Endodermal cell (in vitro differentiated cells): ENCODE data around the gene FEZ2. TPM values are rescaled to one million over a fixed set of nuclear protein-coding genes. Genes with fewer than 3 reads are reported as not detected.

Experiments
- DNase-seq: peaks from one replicate; pipeline ENCODE4 v3.0.0-alpha.2; 2017
- H3K27ac ChIP-seq: 2 replicates; pipeline ENCODE4 v1.5.1; 2013; ENCODE audit warnings: mild to moderate bottlenecking, low read depth, low read length, moderate library complexity
- H3K27me3 ChIP-seq: 2 replicates; pipeline ENCODE4 v1.6.1; 2013; ENCODE audit warnings: mild to moderate bottlenecking, low read length, moderate library complexity; ENCODE audit not compliant: insufficient read depth, control insufficient read depth, poor library complexity, severe bottlenecking
- H3K36me3 ChIP-seq: 2 replicates; pipeline ENCODE4 v1.7.0; 2013; ENCODE audit warnings: mild to moderate bottlenecking, low read length, moderate library complexity; ENCODE audit not compliant: control insufficient read depth, insufficient read depth
- H3K4me1 ChIP-seq: one replicate; pipeline ENCODE4 v1.7.0; 2013; ENCODE audit warnings: low read length; ENCODE audit not compliant: control insufficient read depth, insufficient read depth
- H3K4me3 ChIP-seq: 2 replicates; pipeline ENCODE4 v1.5.1; 2013; ENCODE audit warnings: mild to moderate bottlenecking, low read length, moderate library complexity
- H3K9ac ChIP-seq: 2 replicates; pipeline ENCODE4 v1.6.1; 2013; ENCODE audit warnings: mild to moderate bottlenecking, low read length, moderate library complexity; ENCODE audit not compliant: poor library complexity, severe bottlenecking; ENCODE audit errors: extremely low read depth
- H3K9me3 ChIP-seq: 2 replicates; pipeline ENCODE4 v1.6.1; 2013; ENCODE audit warnings: mild to moderate bottlenecking, low read length, moderate library complexity; ENCODE audit not compliant: control insufficient read depth
- H3K27ac Mint-ChIP-seq: 2 replicates; pipeline ENCODE4 v1.8.0; 2020; ENCODE audit warnings: mixed read lengths
- H3K27me3 Mint-ChIP-seq: 2 replicates; pipeline ENCODE4 v1.8.0; 2021; ENCODE audit warnings: mild to moderate bottlenecking, mixed read lengths; ENCODE audit not compliant: insufficient read depth
- H3K36me3 Mint-ChIP-seq: 2 replicates; pipeline ENCODE4 v1.8.0; 2020; ENCODE audit warnings: low read depth, mixed read lengths
- H3K4me1 Mint-ChIP-seq: 2 replicates; pipeline ENCODE4 v1.8.0; 2020; ENCODE audit warnings: mixed read lengths
- H3K4me3 Mint-ChIP-seq: 2 replicates; pipeline ENCODE4 v1.8.0; 2020; ENCODE audit warnings: mild to moderate bottlenecking, moderate library complexity, mixed read lengths
- H3K9me3 Mint-ChIP-seq: 2 replicates; pipeline ENCODE4 v1.8.0; 2020; ENCODE audit warnings: mild to moderate bottlenecking, mixed read lengths
- CTCF ChIP-seq: fragments of 200-600 bp; sonication (generic); conservative IDR thresholded peaks from 2 replicates; pipeline ENCODE4 v1.5.0; 2021; ENCODE audit warnings: antibody characterized with exemption, mild to moderate bottlenecking
- WGBS, 2 experiments: methylation state at CpG; one replicate each; pipeline versions ENCODE4 v1.1.5 to v1.1.7; 2013; ENCODE audit warnings: missing lambda C conversion rate in 2 of 2, mixed read lengths in 1 of 2; ENCODE audit not compliant: insufficient coverage in 1 of 2, insufficient read length in 1 of 2; 5-methylcytosine and 5-hydroxymethylcytosine counted together
- total RNA-seq, 2 donors: library from RNA; stranded (reverse); fragmentation: NEBNext Ultra II Directional in 1 of 2; extraction: Animal tissue kit (Norgen Biotek cat#: 25700) in 1 of 2; gene quantifications; 2 replicates in 1 of 2; 3 replicates in 1 of 2; pipeline ENCODE4 v1.2.1, GENCODE V29; 2021

FEZ2 gene
- total RNA-seq, 2 donors from 2014 or later, result 30.0 to 37.3 TPM

DNA sequence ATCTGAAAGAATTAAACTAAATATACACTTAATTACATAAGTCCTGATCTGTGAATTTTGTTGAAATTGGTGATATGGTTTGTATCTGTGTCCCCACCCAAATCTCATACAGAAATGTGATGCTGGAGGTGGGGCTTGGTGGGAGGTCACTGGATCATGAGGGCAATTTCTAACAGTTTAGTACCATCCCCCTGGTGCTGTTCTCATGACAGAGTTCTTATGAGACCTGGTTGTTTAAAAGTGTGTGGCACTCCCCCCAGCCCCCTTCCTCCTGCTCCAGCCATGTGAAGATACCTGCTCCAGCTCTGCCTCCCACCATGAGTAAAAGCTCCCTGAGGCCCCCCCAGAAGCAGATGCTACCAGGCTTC is 18.7 kb downstream of the FEZ2 start:
- DNase-seq, result no peak
- Mint-ChIP-seq H3K4me1 (no peaks in the 10 kb centered on the region), H3K27ac (no peak overlapping the region), H3K27me3 (no peaks in the 10 kb centered on the region), H3K36me3 (peaks cover 93% of the 10 kb centered on the region), H3K9me3 (no peaks in the 10 kb centered on the region), H3K4me3 (no peak overlapping the region)
- Histone ChIP-seq H3K4me3 (no peak overlapping the region), H3K27ac (no peak overlapping the region), H3K4me1 (no peaks in the 10 kb centered on the region), H3K27me3 (no peaks in the 10 kb centered on the region), H3K9me3 (no peaks in the 10 kb centered on the region), H3K36me3 (peaks cover 87% of the 10 kb centered on the region), H3K9ac (no peak overlapping the region)
- no peak for TF ChIP-seq CTCF

GRCh38 chr2:36578343-36579296 is 19.3 kb downstream of the FEZ2 start:
- Histone ChIP-seq H3K9ac (no peak overlapping the region), H3K27me3 (no peaks in the 10 kb centered on the region), H3K36me3 (peaks cover 87% of the 10 kb centered on the region), H3K4me1 (no peaks in the 10 kb centered on the region), H3K27ac (no peak overlapping the region), H3K9me3 (no peaks in the 10 kb centered on the region), H3K4me3 (no peak overlapping the region)
- Mint-ChIP-seq H3K27ac (no peak overlapping the region), H3K4me3 (no peak overlapping the region), H3K27me3 (no peaks in the 10 kb centered on the region), H3K36me3 (peaks cover 92% of the 10 kb centered on the region), H3K4me1 (no peaks in the 10 kb centered on the region), H3K9me3 (no peaks in the 10 kb centered on the region)
- no peak for TF ChIP-seq CTCF
- 90 to 98% methylated on average over 8 to 10 of the region's 10 CpGs for WGBS, 2 experiments
- no peak for DNase-seq

GRCh38 chr2:36577884-36578283 is 20.1 kb downstream of the FEZ2 start:
- Mint-ChIP-seq H3K9me3 (no peaks in the 10 kb centered on the region), H3K27ac (no peak overlapping the region), H3K27me3 (no peaks in the 10 kb centered on the region), H3K36me3 (peaks cover 88% of the 10 kb centered on the region), H3K4me3 (no peak overlapping the region), H3K4me1 (peaks cover 4% of the 10 kb centered on the region)
- no peaks in the 10 kb centered on the region for H3K27me3 ChIP-seq
- H3K4me1 ChIP-seq, result no peaks in the 10 kb centered on the region
- no peak for DNase-seq
- TF ChIP-seq CTCF, result no peak
- WGBS, 2 experiments, result 94 to 100% methylated on average over 2 of the region's 2 CpGs
- H3K4me3 ChIP-seq, result no peak overlapping the region
- H3K9me3 ChIP-seq, result no peaks in the 10 kb centered on the region
- H3K36me3 ChIP-seq, result peaks cover 86% of the 10 kb centered on the region
- no peak overlapping the region for H3K9ac ChIP-seq
- H3K27ac ChIP-seq, result no peak overlapping the region
